GM19099 (cell line): ENCODE data around the gene AJM1.

Experiments used
- POLR2A ChIP-seq: IDR thresholded peaks from 3 replicates; pipeline ENCODE4 v1.6.1; 2011; ENCODE audit warnings: low read depth; ENCODE audit not compliant: insufficient read length; ENCODE audit errors: extremely low read depth

The AJM1 gene

DNA sequence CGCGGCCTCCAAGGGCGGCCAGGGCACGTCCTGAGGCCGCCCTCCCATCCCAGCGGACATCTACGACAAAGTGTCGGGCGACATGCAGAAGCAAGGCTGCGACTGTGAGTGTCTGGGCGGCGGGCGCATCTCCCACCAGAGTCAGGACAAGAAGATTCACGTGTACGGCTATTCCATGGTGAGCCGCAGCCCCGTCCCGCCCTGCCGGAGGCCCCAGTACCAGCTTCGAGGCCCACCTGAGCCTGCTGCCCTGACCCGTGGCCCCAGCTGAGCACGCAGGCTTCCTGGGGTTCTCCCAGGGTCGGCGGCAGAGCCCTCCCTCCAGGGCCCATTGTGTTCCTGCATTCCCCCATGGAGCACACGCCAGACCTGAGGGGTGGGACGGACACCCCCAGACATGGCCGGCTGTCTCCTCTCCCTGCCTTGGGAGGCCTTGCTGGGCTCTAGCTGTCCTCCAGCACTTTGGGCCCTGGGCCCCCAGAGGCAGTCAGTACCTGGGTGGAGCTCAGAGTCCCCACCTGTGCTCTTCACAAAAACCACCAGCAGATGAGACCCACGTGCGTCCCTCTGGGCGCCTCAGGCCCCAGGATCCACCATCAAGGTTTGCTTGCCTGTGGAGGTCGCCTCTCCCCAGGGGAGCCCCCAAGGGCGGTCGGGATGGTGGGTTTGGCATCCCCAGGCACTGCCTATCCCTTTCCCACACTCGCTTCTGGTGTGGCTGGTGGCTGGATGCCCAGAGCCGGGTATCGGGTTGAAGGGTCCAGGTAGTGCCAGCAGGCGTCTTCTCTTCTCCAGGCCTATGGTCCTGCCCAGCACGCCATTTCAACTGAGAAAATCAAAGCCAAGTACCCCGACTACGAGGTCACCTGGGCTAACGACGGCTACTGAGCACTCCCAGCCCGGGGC lies 7.9 kb downstream of the AJM1 start:
- TF ChIP-seq POLR2A: no peak

DNA sequence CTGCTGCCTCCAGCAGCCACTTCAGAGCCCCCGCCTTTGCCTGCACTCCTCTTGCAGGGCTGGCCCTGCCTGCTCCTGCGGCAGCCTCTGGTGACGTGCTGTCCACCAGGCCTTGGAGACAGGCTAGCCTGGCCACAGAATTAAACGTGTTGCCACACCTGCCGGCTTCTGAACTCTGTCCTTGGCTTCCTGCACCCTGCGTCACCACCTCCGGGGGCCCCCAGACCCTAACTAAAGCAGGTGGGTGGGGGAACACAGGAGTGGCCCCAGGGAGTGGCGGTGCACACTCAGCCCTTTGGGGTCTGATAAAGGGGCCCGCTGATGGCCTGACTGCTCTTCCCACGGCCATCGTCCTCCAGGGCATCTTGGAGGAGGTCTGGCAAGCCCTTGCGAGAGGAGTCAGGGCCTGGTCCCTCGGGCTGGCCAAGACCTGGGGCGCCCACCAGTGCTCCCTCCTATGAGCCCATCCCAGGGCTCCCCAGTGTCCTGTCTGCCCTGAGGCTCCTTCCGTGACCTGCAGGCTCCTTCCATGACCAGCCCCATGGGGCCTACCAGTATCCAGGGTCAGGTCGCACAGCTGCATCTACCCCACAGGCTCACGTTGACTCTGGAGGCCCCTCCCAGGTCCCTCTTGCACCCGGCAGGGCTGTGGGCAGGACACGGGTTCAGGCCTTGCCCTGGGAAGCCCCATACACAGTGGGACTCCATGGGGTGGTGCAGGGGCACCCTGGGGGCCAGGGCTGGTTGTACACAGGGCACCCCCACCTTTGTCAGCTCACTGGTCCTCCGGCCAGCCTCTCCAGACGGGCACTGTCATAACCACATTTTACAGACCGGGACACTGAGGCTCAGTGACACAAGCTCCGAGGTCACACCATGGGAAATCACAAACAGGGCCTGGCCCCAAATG lies 8.8 kb downstream of the AJM1 start:
- no peak for TF ChIP-seq POLR2A

DNA sequence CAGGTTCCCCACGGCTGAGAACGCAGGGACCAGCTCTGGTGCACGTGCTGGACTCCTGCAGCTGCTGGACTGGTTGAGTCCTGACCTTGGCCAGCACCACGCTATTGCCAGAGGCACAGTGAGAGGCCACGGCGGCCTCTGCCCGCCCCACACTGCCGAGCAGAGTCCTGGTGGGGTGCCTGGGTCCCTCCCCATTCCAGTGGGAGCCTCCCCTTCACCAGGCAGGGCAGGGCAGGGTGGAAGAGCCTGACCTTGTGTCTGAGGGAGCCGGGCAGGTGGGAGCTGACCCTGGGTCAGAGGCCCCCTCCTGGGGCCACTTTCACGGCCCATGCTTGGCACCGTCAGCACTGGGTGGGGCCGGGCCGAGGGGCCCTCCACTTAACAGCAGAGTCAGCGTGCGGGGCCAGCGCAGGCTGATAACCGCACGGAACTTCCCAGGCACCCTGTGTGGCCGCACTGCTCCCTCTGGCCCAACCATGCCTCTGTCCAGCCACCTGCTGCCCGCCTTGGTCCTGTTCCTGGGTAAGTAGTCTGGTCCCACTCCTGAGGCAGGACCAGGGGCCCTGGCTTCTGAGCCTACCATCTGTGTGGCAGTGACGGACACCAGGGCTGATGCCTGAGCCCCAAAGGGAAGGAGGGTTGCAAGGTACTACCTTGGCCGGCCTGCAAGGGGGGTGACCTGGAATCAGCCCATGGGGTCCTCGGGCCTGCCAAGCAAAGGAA lies 9.8 kb downstream of the AJM1 start, which contains the start of gene MAMDC4:
MAMDC4 (plus strand) TSS at position 406 of the 723 bp plus-strand sequence; CDS start at position 477, 71 bp downstream.
- no peak for TF ChIP-seq POLR2A

DNA sequence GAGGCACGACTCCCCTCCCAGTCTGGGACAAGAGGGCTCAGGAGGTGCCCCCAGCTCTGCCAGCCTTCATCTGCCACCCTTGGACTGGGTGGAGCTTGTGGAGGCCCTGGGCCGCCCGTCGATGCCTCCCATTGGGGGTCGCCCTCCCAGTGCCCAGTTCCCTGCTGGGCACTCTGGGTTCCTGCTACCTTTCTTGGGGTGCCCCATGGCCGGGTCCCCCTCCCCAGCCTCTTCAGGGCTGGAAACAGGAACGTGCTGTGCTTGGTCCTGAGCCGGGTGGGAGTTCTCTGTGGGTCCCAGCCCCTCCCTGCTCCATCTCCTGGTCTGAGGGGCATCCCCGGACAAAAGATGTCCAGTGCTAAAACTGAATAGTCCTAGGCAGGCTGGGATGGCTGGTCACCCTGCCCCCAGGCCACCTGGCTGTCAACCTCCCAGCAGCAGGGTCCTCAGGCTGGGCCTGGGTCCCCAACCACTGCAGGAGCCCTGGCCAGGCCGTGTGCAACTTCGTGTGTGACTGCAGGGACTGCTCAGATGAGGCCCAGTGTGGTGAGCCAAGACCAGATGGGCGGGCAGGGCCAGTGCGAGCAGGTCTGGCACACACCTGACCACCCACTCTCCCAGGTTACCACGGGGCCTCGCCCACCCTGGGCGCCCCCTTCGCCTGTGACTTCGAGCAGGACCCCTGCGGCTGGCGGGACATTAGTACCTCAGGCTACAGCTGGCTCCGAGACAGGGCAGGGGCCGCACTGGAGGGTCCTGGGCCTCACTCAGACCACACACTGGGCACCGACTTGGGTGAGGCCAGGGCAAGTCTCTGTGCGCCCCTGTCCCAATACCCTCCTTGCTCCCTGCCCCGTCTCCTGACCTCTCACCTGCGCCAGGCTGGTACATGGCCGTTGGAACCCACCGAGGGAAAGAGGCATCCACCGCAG lies 10.7 kb downstream of the AJM1 start:
- no peak for TF ChIP-seq POLR2A

DNA sequence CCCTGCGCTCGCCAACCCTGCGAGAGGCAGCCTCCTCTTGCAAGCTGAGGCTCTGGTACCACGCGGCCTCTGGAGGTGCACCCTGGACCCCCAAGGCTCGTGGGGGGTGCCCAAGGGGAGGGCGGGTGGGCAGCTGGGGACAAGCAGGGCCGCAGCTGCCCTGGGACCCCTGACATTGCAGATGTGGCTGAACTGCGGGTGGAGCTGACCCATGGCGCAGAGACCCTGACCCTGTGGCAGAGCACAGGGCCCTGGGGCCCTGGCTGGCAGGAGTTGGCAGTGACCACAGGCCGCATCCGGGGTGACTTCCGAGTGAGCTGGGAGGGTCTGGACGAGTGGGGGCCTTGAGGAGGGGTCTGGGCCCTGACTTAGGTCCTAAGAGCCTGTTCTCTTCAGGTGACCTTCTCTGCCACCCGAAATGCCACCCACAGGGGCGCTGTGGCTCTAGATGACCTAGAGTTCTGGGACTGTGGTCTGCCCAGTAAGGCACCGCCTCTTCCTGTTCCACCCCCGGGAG lies 11.4 kb downstream of the AJM1 start:
- TF ChIP-seq POLR2A: no peak

DNA sequence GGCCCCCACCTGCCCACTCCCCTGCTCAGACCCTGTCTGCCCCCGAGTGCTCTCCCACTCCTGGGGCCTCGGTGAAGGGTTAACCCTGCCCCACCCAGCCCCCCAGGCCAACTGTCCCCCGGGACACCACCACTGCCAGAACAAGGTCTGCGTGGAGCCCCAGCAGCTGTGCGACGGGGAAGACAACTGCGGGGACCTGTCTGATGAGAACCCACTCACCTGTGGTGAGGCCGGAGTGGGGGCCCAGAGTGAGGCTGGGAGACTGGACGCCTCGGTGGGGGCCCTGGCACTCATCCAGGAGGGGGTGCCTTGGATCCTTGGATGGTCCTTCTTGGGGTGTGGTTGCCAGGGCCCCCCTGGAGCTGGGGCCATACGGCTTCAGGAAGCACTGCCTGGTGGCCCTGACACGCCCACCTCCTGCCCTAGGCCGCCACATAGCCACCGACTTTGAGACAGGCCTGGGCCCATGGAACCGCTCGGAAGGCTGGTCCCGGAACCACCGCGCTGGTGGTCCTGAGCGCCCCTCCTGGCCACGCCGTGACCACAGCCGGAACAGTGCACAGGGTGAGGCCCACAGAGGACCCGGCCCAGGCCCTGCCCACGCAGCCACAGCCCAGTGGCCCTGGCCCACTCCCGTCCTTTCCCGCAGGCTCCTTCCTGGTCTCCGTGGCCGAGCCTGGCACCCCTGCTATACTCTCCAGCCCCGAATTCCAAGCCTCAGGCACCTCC lies 12.0 kb downstream of the AJM1 start:
- TF ChIP-seq POLR2A: no peak

DNA sequence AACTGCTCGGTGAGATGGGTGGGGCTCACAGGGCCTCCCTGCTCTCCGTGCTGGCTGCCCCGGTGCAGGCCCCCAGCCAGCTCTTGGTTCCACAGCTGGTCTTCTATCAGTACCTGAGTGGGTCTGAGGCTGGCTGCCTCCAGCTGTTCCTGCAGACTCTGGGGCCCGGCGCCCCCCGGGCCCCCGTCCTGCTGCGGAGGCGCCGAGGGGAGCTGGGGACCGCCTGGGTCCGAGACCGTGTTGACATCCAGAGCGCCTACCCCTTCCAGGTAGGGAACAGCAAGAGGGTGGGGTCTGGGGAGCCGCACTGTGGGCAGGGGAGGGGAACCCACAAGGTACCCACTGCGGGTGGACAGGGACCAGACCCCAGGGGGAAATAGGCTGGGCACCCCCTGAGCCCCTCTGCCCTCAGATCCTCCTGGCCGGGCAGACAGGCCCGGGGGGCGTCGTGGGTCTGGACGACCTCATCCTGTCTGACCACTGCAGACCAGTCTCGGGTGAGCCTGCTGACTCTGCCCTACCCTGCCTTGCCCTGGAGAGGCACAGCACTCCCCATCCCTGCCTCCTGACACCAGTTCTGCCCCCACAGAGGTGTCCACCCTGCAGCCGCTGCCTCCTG lies 12.7 kb downstream of the AJM1 start:
- TF ChIP-seq POLR2A: no peak

DNA sequence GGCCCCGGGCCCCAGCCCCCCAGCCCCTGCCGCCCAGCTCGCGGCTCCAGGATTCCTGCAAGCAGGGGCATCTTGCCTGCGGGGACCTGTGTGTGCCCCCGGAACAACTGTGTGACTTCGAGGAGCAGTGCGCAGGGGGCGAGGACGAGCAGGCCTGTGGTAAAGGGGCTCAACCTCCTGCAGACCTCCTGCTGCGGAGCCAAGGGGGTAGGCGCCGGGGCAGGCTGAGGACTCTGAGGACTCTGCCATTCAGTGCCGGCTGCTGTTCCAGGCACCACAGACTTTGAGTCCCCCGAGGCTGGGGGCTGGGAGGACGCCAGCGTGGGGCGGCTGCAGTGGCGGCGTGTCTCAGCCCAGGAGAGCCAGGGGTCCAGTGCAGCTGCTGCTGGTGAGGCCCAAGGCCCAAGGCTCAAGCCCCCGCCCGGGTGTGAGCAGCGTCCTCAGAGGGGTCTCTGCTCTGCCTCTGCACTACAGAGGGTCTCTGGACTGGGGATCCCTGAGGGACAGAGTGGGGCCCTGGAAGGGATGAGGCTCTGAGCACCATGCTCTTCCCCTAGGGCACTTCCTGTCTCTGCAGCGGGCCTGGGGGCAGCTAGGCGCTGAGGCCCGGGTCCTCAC lies 13.3 kb downstream of the AJM1 start:
- TF ChIP-seq POLR2A: no peak

DNA sequence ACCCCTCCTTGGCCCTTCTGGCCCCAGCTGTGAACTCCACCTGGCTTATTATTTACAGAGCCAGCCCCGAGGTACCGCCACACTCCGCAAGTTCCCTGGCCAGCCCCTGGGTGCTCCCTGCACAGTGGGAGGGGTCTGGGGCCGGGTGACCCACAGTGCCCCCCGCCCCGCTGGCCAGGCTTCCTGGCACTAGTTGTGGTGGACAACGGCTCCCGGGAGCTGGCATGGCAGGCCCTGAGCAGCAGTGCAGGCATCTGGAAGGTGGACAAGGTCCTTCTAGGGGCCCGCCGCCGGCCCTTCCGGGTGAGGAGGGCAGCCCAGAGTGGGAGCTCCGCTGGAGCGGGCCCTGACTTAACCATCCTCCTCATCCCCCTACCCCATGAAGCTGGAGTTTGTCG lies 13.8 kb downstream of the AJM1 start:
- TF ChIP-seq POLR2A: no peak

DNA sequence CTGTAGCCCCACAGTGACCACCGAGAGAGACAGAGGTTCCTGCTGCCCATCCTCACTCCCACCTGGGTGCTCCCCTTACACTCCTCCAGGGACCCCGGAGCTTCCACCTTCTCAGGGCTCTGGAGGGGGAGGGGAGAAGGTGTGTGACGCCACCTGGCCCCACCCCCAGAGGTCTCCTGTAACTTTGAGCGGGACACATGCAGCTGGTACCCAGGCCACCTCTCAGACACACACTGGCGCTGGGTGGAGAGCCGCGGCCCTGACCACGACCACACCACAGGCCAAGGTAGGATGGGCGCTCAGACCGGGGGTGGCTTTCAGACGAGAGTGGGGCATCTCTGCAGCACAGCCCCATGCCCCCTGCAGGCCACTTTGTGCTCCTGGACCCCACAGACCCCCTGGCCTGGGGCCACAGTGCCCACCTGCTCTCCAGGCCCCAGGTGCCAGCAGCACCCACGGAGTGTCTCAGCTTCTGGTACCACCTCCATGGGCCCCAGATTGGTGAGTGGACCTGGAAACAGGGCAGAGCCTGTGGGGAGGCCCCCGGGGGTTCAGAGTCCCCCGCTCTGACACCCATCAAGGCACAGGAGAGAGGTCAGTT lies 14.4 kb downstream of the AJM1 start:
- no peak for TF ChIP-seq POLR2A

DNA sequence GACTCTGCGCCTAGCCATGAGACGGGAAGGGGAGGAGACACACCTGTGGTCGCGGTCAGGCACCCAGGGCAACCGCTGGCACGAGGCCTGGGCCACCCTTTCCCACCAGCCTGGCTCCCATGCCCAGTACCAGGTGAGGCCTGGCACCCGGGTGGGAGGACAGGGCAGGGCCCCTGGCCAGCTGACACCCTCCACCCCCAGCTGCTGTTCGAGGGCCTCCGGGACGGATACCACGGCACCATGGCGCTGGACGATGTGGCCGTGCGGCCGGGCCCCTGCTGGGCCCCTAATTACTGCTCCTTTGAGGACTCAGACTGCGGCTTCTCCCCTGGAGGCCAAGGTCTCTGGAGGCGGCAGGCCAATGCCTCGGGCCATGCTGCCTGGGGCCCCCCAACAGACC lies 14.9 kb downstream of the AJM1 start:
- no peak for TF ChIP-seq POLR2A

DNA sequence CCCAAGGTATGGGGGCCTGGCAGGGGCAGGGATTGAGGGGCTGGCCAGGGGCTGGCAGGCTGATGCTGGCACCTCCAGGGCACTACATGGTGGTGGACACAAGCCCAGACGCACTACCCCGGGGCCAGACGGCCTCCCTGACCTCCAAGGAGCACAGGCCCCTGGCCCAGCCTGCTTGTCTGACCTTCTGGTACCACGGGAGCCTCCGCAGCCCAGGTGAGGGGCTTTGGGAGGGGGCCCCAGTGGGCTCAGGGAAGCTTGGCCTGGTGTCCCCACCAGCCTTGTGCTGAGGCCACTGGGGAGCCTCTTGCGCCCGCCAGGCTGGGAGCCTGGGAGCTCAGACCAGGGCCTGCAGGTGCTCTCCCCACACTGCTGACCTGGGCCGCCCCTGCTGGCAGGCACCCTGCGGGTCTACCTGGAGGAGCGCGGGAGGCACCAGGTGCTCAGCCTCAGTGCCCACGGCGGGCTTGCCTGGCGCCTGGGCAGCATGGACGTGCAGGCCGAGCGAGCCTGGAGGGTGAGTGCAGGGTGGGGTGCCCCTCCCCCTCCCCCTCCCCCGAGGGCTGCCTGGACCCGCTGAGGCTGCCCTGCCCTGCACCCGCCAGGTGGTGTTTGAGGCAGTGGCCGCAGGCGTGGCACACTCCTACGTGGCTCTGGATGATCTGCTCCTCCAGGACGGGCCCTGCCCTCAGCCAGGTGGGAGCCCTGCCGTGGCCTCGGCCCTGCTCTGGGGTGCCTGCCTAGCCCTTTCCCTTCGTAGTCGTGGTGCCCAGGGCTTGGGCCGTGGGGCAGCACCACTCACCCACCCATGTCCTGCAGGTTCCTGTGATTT lies 15.5 kb downstream of the AJM1 start:
- no peak for TF ChIP-seq POLR2A
